Neural cell (in vitro differentiated cells): ENCODE data around the gene FSIP1. TPM values are rescaled to one million over a fixed set of nuclear protein-coding genes. Genes with fewer than 3 reads are reported as not detected.

Source experiments
- H2AFZ ChIP-seq: fragments of 200-600, 300-800 bp; sonication (generic), shearing (Covaris generic); 2 replicates; pipeline ENCODE4 v1.6.0; 2014; ENCODE audit warnings: low read depth, mild to moderate bottlenecking, antibody characterized with exemption, low read length, moderate library complexity
- H3F3A ChIP-seq: fragments of 200-600 bp; shearing (Covaris generic); 2 replicates; pipeline ENCODE4 v1.6.1; 2016; ENCODE audit warnings: mild to moderate bottlenecking, moderate library complexity, mixed read lengths, antibody characterized with exemption, low read length; ENCODE audit not compliant: insufficient read depth, poor library complexity, severe bottlenecking
- H3K27ac ChIP-seq: fragments of 200-600, 300-800 bp; sonication (generic), shearing (Covaris generic); 2 replicates; pipeline ENCODE4 v1.5.1; 2014; ENCODE audit warnings: mild to moderate bottlenecking, low read length, moderate library complexity
- H3K27me3 ChIP-seq: fragments of 300-800, 200-600 bp; sonication (generic), shearing (Covaris generic); 2 replicates; pipeline ENCODE4 v1.6.0; 2014; ENCODE audit warnings: mild to moderate bottlenecking, low read depth, low read length, moderate library complexity; ENCODE audit not compliant: insufficient read depth
- H3K36me3 ChIP-seq: fragments of 300-800, 200-600 bp; sonication (generic), shearing (Covaris generic); 2 replicates; pipeline ENCODE4 v1.5.1; 2014; ENCODE audit warnings: mild to moderate bottlenecking, antibody characterized with exemption, low read length, moderate library complexity; ENCODE audit not compliant: insufficient read depth
- H3K4me2 ChIP-seq: fragments of 300-800, 200-600 bp; sonication (generic), shearing (Covaris generic); 2 replicates; pipeline ENCODE4 v1.6.0; 2014; ENCODE audit warnings: mild to moderate bottlenecking, low read length
- H3K4me3 ChIP-seq: fragments of 300-800, 200-600 bp; sonication (generic), shearing (Covaris generic); 2 replicates; pipeline ENCODE4 v1.5.1; 2014; ENCODE audit warnings: mild to moderate bottlenecking, low read length, moderate library complexity
- H3K79me2 ChIP-seq: fragments of 200-600 bp; shearing (Covaris generic); replicated peaks from 2 replicates; pipeline ENCODE4 v1.6.0; 2014; ENCODE audit warnings: mild to moderate bottlenecking, low read length, moderate library complexity; ENCODE audit not compliant: insufficient read depth
- H3K9ac ChIP-seq: fragments of 300-800, 200-600 bp; sonication (generic), shearing (Covaris generic); 2 replicates; pipeline ENCODE4 v1.6.1; 2016; ENCODE audit warnings: mild to moderate bottlenecking, low read length, mixed read lengths
- H3K9me2 ChIP-seq: fragments of 200-600 bp; shearing (Covaris generic); 2 replicates; pipeline ENCODE4 v1.6.1; 2016; ENCODE audit warnings: mild to moderate bottlenecking, low read length, mixed read lengths; ENCODE audit not compliant: insufficient read depth
- H3K9me3 ChIP-seq: fragments of 200-600, 300-800 bp; sonication (generic), shearing (Covaris generic); 2 replicates; pipeline ENCODE4 v1.6.1; 2016; ENCODE audit warnings: mild to moderate bottlenecking, mixed run types, low read length, moderate library complexity, mixed read lengths
- H4K20me1 ChIP-seq: fragments of 200-600 bp; shearing (Covaris generic); 2 replicates; pipeline ENCODE4 v1.6.1; 2016; ENCODE audit warnings: mild to moderate bottlenecking, mixed run types; ENCODE audit not compliant: insufficient read depth
- CTCF ChIP-seq: fragments of 450-650 bp; IDR thresholded peaks from 2 replicates; pipeline ENCODE4 v1.5.1; 2014; ENCODE audit warnings: antibody characterized with exemption, mild to moderate bottlenecking, moderate library complexity; ENCODE audit not compliant: poor library complexity, severe bottlenecking
- EP300 ChIP-seq: fragments of 450-650 bp; conservative IDR thresholded peaks from 2 replicates; pipeline ENCODE4 v1.6.1; 2014; ENCODE audit warnings: antibody characterized with exemption, mild to moderate bottlenecking, moderate library complexity; ENCODE audit not compliant: poor library complexity, severe bottlenecking
- EZH2 ChIP-seq: fragments of 200-600, 300-800 bp; shearing (Covaris generic), sonication (generic); IDR thresholded peaks from 2 replicates; pipeline ENCODE4 v1.6.1; 2014; ENCODE audit warnings: antibody characterized with exemption, low read length, borderline replicate concordance, mild to moderate bottlenecking; ENCODE audit not compliant: insufficient read depth, poor library complexity, severe bottlenecking
- MXI1 ChIP-seq: fragments of 450-650 bp; conservative IDR thresholded peaks from 2 replicates; pipeline ENCODE4 v1.6.1; 2014; ENCODE audit warnings: antibody characterized with exemption, mild to moderate bottlenecking; ENCODE audit not compliant: poor library complexity, severe bottlenecking
- POLR2AphosphoS5 ChIP-seq: IDR thresholded peaks from 2 replicates; pipeline ENCODE4 v1.6.1; 2012
- RAD21 ChIP-seq: fragments of 450-650 bp; conservative IDR thresholded peaks from 2 replicates; pipeline ENCODE4 v1.6.1; 2014; ENCODE audit warnings: antibody characterized with exemption, mild to moderate bottlenecking, moderate library complexity
- REST ChIP-seq: IDR thresholded peaks from 2 replicates; pipeline ENCODE4 v1.6.1; 2012; ENCODE audit warnings: borderline replicate concordance
- SMC3 ChIP-seq: fragments of 450-650 bp; conservative IDR thresholded peaks from 2 replicates; pipeline ENCODE4 v1.6.1; 2014; ENCODE audit warnings: antibody characterized with exemption, mild to moderate bottlenecking, moderate library complexity; ENCODE audit not compliant: poor library complexity
- TAF1 ChIP-seq: IDR thresholded peaks from 2 replicates; pipeline ENCODE4 v1.6.1; 2012; ENCODE audit warnings: low read depth
- polyA plus RNA-seq: library from polyadenylated mRNA; depleted of rRNA; stranded (reverse); fragments of >200 nt; gene quantifications from 2 replicates; pipeline ENCODE4 v1.2.3, GENCODE V29; 2014

The FSIP1 gene
- polyA plus RNA-seq, 1 donor from 2014 or later, result 3.8 TPM

GRCh38 chr15:39627451-39628143 is 155.0 kb downstream of the FSIP1 start:
- Histone ChIP-seq H3K27me3 (no peaks in the 10 kb centered on the region), H3F3A (no peaks in the 10 kb centered on the region)

GRCh38 chr15:39625856-39626255 is 156.8 kb downstream of the FSIP1 start:
- Histone ChIP-seq H3K9me2 (no peaks in the 10 kb centered on the region), H3K4me2 (no peak overlapping the region), H4K20me1 (no peaks in the 10 kb centered on the region), H3K9ac (no peak overlapping the region), H3F3A (no peaks in the 10 kb centered on the region), H3K9me3 (no peaks in the 10 kb centered on the region), H3K27me3 (no peaks in the 10 kb centered on the region), H3K36me3 (no peaks in the 10 kb centered on the region), H2AFZ (no peak overlapping the region), H3K79me2 (no peaks in the 10 kb centered on the region), H3K4me3 (no peak overlapping the region), H3K27ac (no peak overlapping the region)
- TF ChIP-seq MXI1 (no peak), EZH2 (no peak), CTCF (no peak), EP300 (no peak), RAD21 (no peak)

More at GRCh38 chr15:39627451-39628143, 155.0 kb downstream of the FSIP1 start:
- Histone ChIP-seq H3K9me3 (no peaks in the 10 kb centered on the region), H4K20me1 (no peaks in the 10 kb centered on the region), H3K79me2 (no peaks in the 10 kb centered on the region), H3K27ac (no peak overlapping the region), H3K9ac (no peak overlapping the region), H3K9me2 (no peaks in the 10 kb centered on the region), H2AFZ (no peak overlapping the region), H3K36me3 (no peaks in the 10 kb centered on the region), H3K4me3 (no peak overlapping the region), H3K4me2 (no peak overlapping the region)
- TF ChIP-seq REST (no peak), EP300 (no peak), CTCF (no peak), TAF1 (no peak), MXI1 (no peak), POLR2AphosphoS5 (no peak), RAD21 (no peak), SMC3 (no peak), EZH2 (no peak)
